H1 (cell line): ENCODE results near the gene CTF1. TPM values are rescaled to one million over a fixed set of nuclear protein-coding genes. Genes with fewer than 3 reads are reported as not detected.
A peak's percentile ranks its signal among the peaks of the same experiment; 100 is the strongest.

ENCODE experiments used
- CTCF ChIA-PET: fragments of 300-600 bp; sonication (Branson Sonifier 250); formaldehyde crosslinking; loops from one replicate; lab custom pipeline; 2021; ENCODE audit not compliant: partially characterized antibody; lab: Charles Lee
- POLR2A ChIA-PET: fragments of 300-600 bp; sonication (Branson Sonifier 250); formaldehyde crosslinking; loops from one replicate; lab custom pipeline; 2021; ENCODE audit warnings: inconsistent platforms; ENCODE audit not compliant: partially characterized antibody; lab: Charles Lee
- DNase-seq, 2 experiments: peaks; one replicate each; pipeline versions ENCODE4 v3.0.0 to v3.0.0-alpha.2; 2010 to 2022; ENCODE audit warnings: low spot score in 2 of 2, low read depth in 1 of 2, mixed read lengths in 1 of 2
- FAIRE-seq: peaks from 2 replicates; lab custom pipeline; 2011; peaks lifted over from hg19 to GRCh38; lab: Jason Lieb, UNC
- H2AFZ ChIP-seq: 2 replicates; pipeline ENCODE4 v1.8.1; 2012; ENCODE audit warnings: low read length, inconsistent platforms
- H2AK5ac ChIP-seq: 2 replicates; pipeline ENCODE4 v1.6.1; 2013; ENCODE audit warnings: low read depth, low read length
- H2BK120ac ChIP-seq: replicated peaks from 2 replicates; pipeline ENCODE3; 2013; ENCODE audit warnings: low read depth, low read length, inconsistent platforms
- H2BK12ac ChIP-seq: 2 replicates; pipeline ENCODE4 v1.6.1; 2013; ENCODE audit warnings: low read depth, low read length
- H2BK15ac ChIP-seq: 2 replicates; pipeline ENCODE4 v1.6.1; 2013; ENCODE audit warnings: low read length
- H2BK20ac ChIP-seq: 2 replicates; pipeline ENCODE4 v1.6.1; 2013; ENCODE audit warnings: low read length
- H2BK5ac ChIP-seq: 2 replicates; pipeline ENCODE4 v1.6.1; 2013; ENCODE audit warnings: low read depth, low read length
- H3K14ac ChIP-seq: 2 replicates; pipeline ENCODE4 v1.6.1; 2013; ENCODE audit warnings: inconsistent platforms; ENCODE audit not compliant: insufficient read length
- H3K18ac ChIP-seq: 2 replicates; pipeline ENCODE4 v1.6.1; 2013; ENCODE audit warnings: low read length; ENCODE audit errors: extremely low read depth
- H3K23ac ChIP-seq: 2 replicates; pipeline ENCODE4 v1.6.1; 2013; ENCODE audit warnings: inconsistent platforms; ENCODE audit not compliant: insufficient read length
- H3K23me2 ChIP-seq: 2 replicates; pipeline ENCODE4 v1.6.1; 2013; ENCODE audit warnings: low read depth, low read length
- H3K27ac ChIP-seq: 2 replicates; pipeline ENCODE4 v1.6.1; 2011; ENCODE audit warnings: low read depth, low read length, inconsistent platforms
- H3K27me3 ChIP-seq, 4 experiments: replicated peaks in 1 of 4; 1 replicate in 1 of 4; 2 replicates in 3 of 4; pipeline versions ENCODE4 v1.6.1 to v1.8.1; 2011 to 2013; ENCODE audit warnings: low read length in 3 of 4, mild to moderate bottlenecking in 3 of 4, inconsistent platforms in 2 of 4, mixed read lengths in 2 of 4, moderate library complexity in 1 of 4; ENCODE audit not compliant: control insufficient read depth in 3 of 4, insufficient read depth in 3 of 4; ENCODE audit errors: extremely low read depth in 1 of 4
- H3K36me3 ChIP-seq, 4 experiments: 2 replicates each; pipeline versions ENCODE4 v1.6.1 to v1.8.1; 2011 to 2013; ENCODE audit warnings: mild to moderate bottlenecking in 4 of 4, low read length in 3 of 4, moderate library complexity in 2 of 4, control low read depth in 1 of 4, inconsistent platforms in 1 of 4; ENCODE audit not compliant: insufficient read depth in 4 of 4, control insufficient read depth in 2 of 4
- H3K4ac ChIP-seq: replicated peaks from 2 replicates; pipeline ENCODE3; 2013; ENCODE audit warnings: low read length, low read depth, mixed read lengths, inconsistent platforms; ENCODE audit not compliant: insufficient read length
- H3K4me1 ChIP-seq, 4 experiments: replicated peaks in 1 of 4; 1 replicate in 1 of 4; 2 replicates in 3 of 4; pipeline versions ENCODE4 v1.6.1 to v1.8.1; 2011 to 2013; ENCODE audit warnings: low read length in 3 of 4, inconsistent platforms in 2 of 4, mixed read lengths in 1 of 4; ENCODE audit not compliant: insufficient read depth in 4 of 4, control insufficient read depth in 3 of 4
- H3K4me2 ChIP-seq, 2 experiments: 2 replicates each; pipeline versions ENCODE4 v1.6.1 to v1.8.1; 2011 to 2013; ENCODE audit warnings: low read depth in 2 of 2, low read length in 2 of 2, control low read depth in 1 of 2, inconsistent platforms in 1 of 2, mild to moderate bottlenecking in 1 of 2; ENCODE audit not compliant: insufficient read depth in 1 of 2
- H3K4me3 ChIP-seq, 4 experiments: fragments of 200-600, 300-600 bp in 1 of 4; sonication (generic), shearing (Covaris generic), sonication (Bioruptor Twin) in 1 of 4; 2 replicates each; pipeline versions ENCODE4 v1.5.1 to v1.8.1; 2011 to 2016; ENCODE audit warnings: low read length in 4 of 4, low read depth in 3 of 4, control low read depth in 2 of 4, inconsistent platforms in 2 of 4, mild to moderate bottlenecking in 2 of 4, mixed read lengths in 1 of 4, moderate library complexity in 1 of 4; ENCODE audit not compliant: insufficient read depth in 2 of 4; ENCODE audit errors: extremely low read depth in 1 of 4
- H3K56ac ChIP-seq: replicated peaks from 2 replicates; pipeline ENCODE3; 2013; ENCODE audit warnings: low read depth, mild to moderate bottlenecking, mixed read lengths, low read length, inconsistent platforms; ENCODE audit not compliant: insufficient read length
- H3K79me1 ChIP-seq: 2 replicates; pipeline ENCODE4 v1.6.1; 2013; ENCODE audit warnings: low read depth, low read length, control low read depth
- H3K79me2 ChIP-seq, 2 experiments: 2 replicates each; pipeline versions ENCODE4 v1.6.1 to v1.8.1; 2012 to 2013; ENCODE audit warnings: low read length in 2 of 2, mild to moderate bottlenecking in 2 of 2, inconsistent platforms in 1 of 2; ENCODE audit not compliant: insufficient read depth in 2 of 2, control insufficient read depth in 1 of 2
- H3K9ac ChIP-seq, 4 experiments: replicated peaks in 1 of 4; 1 replicate in 1 of 4; 2 replicates in 3 of 4; pipeline versions ENCODE4 v1.6.1 to v1.8.1; 2011 to 2013; ENCODE audit warnings: low read depth in 3 of 4, low read length in 3 of 4, control low read depth in 2 of 4, mild to moderate bottlenecking in 2 of 4, moderate library complexity in 2 of 4, inconsistent platforms in 1 of 4; ENCODE audit errors: extremely low read depth in 1 of 4
- H3K9me3 ChIP-seq, 2 experiments: 2 replicates each; pipeline versions ENCODE4 v1.6.1 to v1.8.1; 2012 to 2013; ENCODE audit warnings: mild to moderate bottlenecking in 2 of 2, moderate library complexity in 2 of 2, control low read depth in 1 of 2, inconsistent platforms in 1 of 2, low read depth in 1 of 2, low read length in 1 of 2, mixed read lengths in 1 of 2; ENCODE audit not compliant: insufficient read depth in 2 of 2
- H4K20me1 ChIP-seq, 2 experiments: replicated peaks in 1 of 2; 2 replicates each; pipeline versions ENCODE3 to v1.8.1; 2011 to 2013; ENCODE audit warnings: inconsistent platforms in 2 of 2, low read length in 2 of 2, mild to moderate bottlenecking in 1 of 2; ENCODE audit not compliant: insufficient read depth in 2 of 2, control insufficient read depth in 1 of 2
- H4K5ac ChIP-seq: 2 replicates; pipeline ENCODE4 v1.6.1; 2013; ENCODE audit warnings: low read length, low read depth, mixed read lengths, inconsistent platforms; ENCODE audit not compliant: insufficient read length
- H4K8ac ChIP-seq: 2 replicates; pipeline ENCODE4 v1.8.0; 2013; ENCODE audit warnings: mild to moderate bottlenecking, moderate library complexity, low read length, inconsistent platforms; ENCODE audit not compliant: insufficient read depth; ENCODE audit errors: extremely low read depth
- H4K91ac ChIP-seq: replicated peaks from 2 replicates; pipeline ENCODE3; 2013; ENCODE audit warnings: low read length, mixed read lengths, inconsistent platforms; ENCODE audit not compliant: insufficient read length
- EGR1 ChIP-seq: IDR thresholded peaks from 2 replicates; pipeline ENCODE4 v1.6.1; 2011; ENCODE audit warnings: low read depth, low read length, borderline replicate concordance
- POLR2A ChIP-seq, 2 experiments: IDR thresholded peaks; 1 replicate in 1 of 2; 2 replicates in 1 of 2; pipeline ENCODE4 v1.6.1; 2011; ENCODE audit warnings: low read depth in 2 of 2, low read length in 2 of 2, mild to moderate bottlenecking in 2 of 2; ENCODE audit errors: control extremely low read depth in 1 of 2
- TAF7 ChIP-seq: optimal IDR thresholded peaks from 2 replicates; pipeline ENCODE3; 2011; ENCODE audit warnings: low read depth, mild to moderate bottlenecking, inconsistent platforms, low read length, moderate library complexity, borderline replicate concordance
- WGBS, 2 experiments: shearing (Covaris generic) in 1 of 2; methylation state at CpG; one replicate each; pipeline versions ENCODE4 v1.1.6 to v1.1.7; 2013 to 2015; ENCODE audit warnings: low lambda C conversion rate in 2 of 2, mixed read lengths in 2 of 2, inconsistent platforms in 1 of 2, low coverage in 1 of 2, missing lambda C conversion rate in 1 of 2; ENCODE audit not compliant: insufficient replicate concordance in 2 of 2, insufficient coverage in 1 of 2, insufficient read length in 1 of 2; ENCODE audit errors: extremely low coverage in 1 of 2, missing lambda C conversion rate in 1 of 2; 5-methylcytosine and 5-hydroxymethylcytosine counted together
- polyA plus RNA-seq, 7 experiments: library from polyadenylated mRNA; depleted of rRNA in 3 of 7; stranded (reverse) in 5 of 7; unstranded in 2 of 7; fragments of >200 nt in 5 of 7; fragments of 200-250 nt in 2 of 7; gene quantifications; 1 replicate in 5 of 7; 2 replicates in 1 of 7; 4 replicates in 1 of 7; pipeline versions ENCODE4 v1.2.1 to v1.2.3, GENCODE V29; 2011 to 2013; ENCODE audit warnings: missing spikeins in 2 of 7, mixed read lengths in 2 of 7
- total RNA-seq: library from RNA; stranded (reverse); fragmentation: NEBNext Ultra II Directional; extraction: Animal tissue kit (Norgen Biotek cat#: 25700); gene quantifications from 2 replicates; pipeline ENCODE4 v1.2.1, GENCODE V29; 2021

CTF1 gene
- total and polyA plus RNA-seq, 2 of the 8 experiments (the other 6 are each of a cell fraction or from before 2014, with no cell fraction given), result 0.97 to 3.4 TPM

DNA sequence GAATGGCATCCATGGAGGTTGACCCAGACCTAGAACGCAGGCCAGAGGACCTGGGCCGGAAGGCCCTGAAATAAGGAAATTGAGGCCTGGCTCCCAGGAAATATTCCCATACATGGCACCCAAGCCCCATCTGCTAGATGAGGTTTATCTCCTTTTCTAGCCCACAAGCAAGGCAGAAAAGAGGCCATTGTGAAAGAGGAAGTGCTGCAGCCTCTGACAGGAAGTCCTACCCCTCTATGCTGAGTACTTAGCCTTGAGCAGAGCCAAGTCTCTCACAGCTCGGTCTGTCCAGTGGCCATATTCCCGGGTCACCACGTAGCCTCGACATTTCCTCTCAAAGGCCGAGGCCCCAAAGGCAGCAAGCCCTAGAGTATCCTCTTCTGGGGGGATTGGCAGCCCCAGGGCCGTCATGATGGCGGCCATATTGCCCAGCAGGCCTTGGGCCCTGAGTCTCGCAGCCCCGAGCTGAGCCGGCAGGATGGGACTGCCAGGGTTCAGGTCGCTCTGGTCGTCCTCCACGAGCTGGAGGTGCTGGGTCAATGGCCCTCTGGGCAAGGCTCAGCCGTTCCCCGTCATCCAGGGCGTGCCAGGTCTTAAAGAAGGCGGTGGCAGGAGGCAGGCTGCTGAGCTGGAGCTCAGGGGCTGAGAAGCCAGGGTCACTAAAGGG is 7.8 kb downstream of the CTF1 start:
- Histone ChIP-seq H4K91ac (no peak overlapping the region), H3K79me2 (no peaks in the 10 kb centered on the region), H2BK120ac (no peak overlapping the region), H2BK20ac (no peak overlapping the region), H4K5ac (no peak overlapping the region), H4K20me1 (no peaks in the 10 kb centered on the region), H3K27ac (no peak overlapping the region), H2AFZ (no peak overlapping the region), H2BK12ac (peak overlapping the region; percentile 43; the same call in 1 of the 2 replicates), H3K9ac (no peak overlapping the region), H3K56ac (no peak overlapping the region), H2BK5ac (no peak overlapping the region), H3K18ac (peak overlapping the region; percentile 32; the same call in 1 of the 2 replicates), H3K4me1 (peaks cover 2 to 5% (median 4%) of the 10 kb centered on the region in 4 experiments; a peak in 5 of 7 replicates), H3K9me3 (no peaks in the 10 kb centered on the region), H3K79me1 (no peaks in the 10 kb centered on the region), H3K4me3 (no peak overlapping the region), H3K4me2 (no peak overlapping the region), H3K36me3 (no peaks in the 10 kb centered on the region), H3K23me2 (peaks cover 4% of the 10 kb centered on the region; the same call in 1 of the 2 replicates), H3K4ac (no peak overlapping the region), H3K14ac (no peak overlapping the region), H4K8ac (no peak overlapping the region; the same call in 1 of the 2 replicates), H2AK5ac (no peak overlapping the region), H3K27me3 (peaks cover 0 to 19% (median 3%) of the 10 kb centered on the region in 4 experiments; a peak in 4 of 7 replicates), H3K23ac (no peak overlapping the region), H2BK15ac (peak overlapping the region; percentile 95; the same call in 1 of the 2 replicates)
- TF ChIP-seq EGR1 (no peak), POLR2A (IDR thresholded peaks at IDR 0.05; ENCODE audit: control extremely low read depth in 1 of 2, low read depth in 2 of 2, low read length in 2 of 2) (no peak), TAF7 (no peak)
- ChIA-PET CTCF (interaction anchor here (0.7 to 6.4 kb wide), 3 partner anchors 9 to 59 kb away, joined by 3 to 69 read pairs (median 3); no protein-coding TSS in a partner anchor), POLR2A (no interaction called here)
- FAIRE-seq (no peak), DNase-seq (no peak)
- WGBS, 2 experiments, result 96% methylated on average over 13 of the region's 19 CpGs; no CpG with 5 or more reads in 1 of the 2 experiments
